Muscle of leg (tissue), 11 donors: ENCODE data around the gene MAD1L1. TPM values are rescaled to one million over a fixed set of nuclear protein-coding genes. Genes with fewer than 3 reads are reported as not detected.

ENCODE experiments used
- DNase-seq: peaks from one replicate; pipeline ENCODE4 v3.0.0; 2013
- H3K27ac ChIP-seq: one replicate; pipeline ENCODE4 v1.5.1; 2013; ENCODE audit warnings: mild to moderate bottlenecking, low read length, control low read depth
- H3K27me3 ChIP-seq: one replicate; pipeline ENCODE4 v1.6.1; 2013; ENCODE audit warnings: low read length; ENCODE audit not compliant: control insufficient read depth, insufficient read depth
- H3K36me3 ChIP-seq: one replicate; pipeline ENCODE4 v1.6.1; 2013; ENCODE audit warnings: low read length; ENCODE audit not compliant: control insufficient read depth, insufficient read depth
- H3K4me1 ChIP-seq: one replicate; pipeline ENCODE4 v1.6.1; 2013; ENCODE audit warnings: low read length; ENCODE audit not compliant: control insufficient read depth, insufficient read depth
- H3K4me3 ChIP-seq: one replicate; pipeline ENCODE4 v1.5.1; 2013; ENCODE audit warnings: low read length, control low read depth
- H3K9me3 ChIP-seq: replicated peaks from 2 replicates; pipeline ENCODE4 v1.6.1; 2013; ENCODE audit warnings: low read depth, low read length; ENCODE audit not compliant: control insufficient read depth
- WGBS: methylation state at CpG from one replicate; pipeline ENCODE4 v1.1.5; 2013; ENCODE audit warnings: missing lambda C conversion rate; ENCODE audit not compliant: insufficient coverage; 5-methylcytosine and 5-hydroxymethylcytosine counted together
- polyA plus RNA-seq, 8 donors: library from polyadenylated mRNA; unstranded; fragments of 120-200 nt; gene quantifications; one replicate each; pipeline versions ENCODE4 v1.2.1 to v1.2.3, GENCODE V29; 2013; ENCODE audit warnings: inconsistent platforms in 1 of 8, low replicate concordance in 1 of 8; ENCODE audit not compliant: insufficient read length in 8 of 8, insufficient read depth in 1 of 8
- total RNA-seq: library from RNA; stranded (reverse); fragments of 120-200 nt; gene quantifications from one replicate; pipeline ENCODE4 v1.2.4, GENCODE V29; 2013

Gene MAD1L1
- total and polyA plus RNA-seq, 9 donors: 19.1 to 38.7 (median 21.8) TPM

DNA sequence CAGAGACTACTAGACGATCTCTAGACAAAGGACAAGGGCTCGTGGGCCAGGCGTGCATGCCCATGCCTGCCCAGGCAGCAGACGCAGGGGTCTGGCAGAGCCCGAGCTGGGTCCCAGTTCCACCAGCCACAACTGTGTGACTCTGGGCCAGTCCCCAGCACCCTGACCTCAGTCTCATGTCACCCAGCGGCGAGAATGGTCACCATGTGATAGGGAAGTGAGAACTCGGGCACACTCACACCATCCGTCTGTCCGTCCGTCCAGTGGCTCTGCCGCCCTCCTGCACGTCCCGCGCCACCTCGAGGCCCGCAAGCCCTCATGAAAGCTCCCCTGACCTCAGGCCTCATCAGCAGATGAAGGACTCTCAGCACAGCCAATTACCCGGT lies 282.7 kb downstream of the MAD1L1 start:
- WGBS: 88% methylated on average over 16 of the region's 18 CpGs

DNA sequence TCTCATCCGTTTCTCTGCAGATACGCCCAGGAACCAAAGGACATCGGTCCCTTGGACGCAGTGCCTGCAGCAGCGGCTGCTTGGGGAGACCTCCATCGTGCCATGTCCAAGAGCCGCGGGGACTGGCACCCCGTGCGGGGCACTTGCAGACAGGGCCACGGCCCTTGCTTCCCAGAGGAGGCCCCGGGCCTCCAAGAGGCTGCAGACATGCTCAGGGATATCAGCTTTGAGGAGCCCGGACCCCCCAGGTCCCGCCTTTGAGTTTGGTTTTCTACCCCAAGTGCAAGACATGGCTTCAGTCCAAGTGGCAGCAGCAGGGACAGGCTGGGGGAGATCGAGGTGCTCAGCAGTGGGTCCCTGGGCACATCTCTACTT lies 283.1 kb downstream of the MAD1L1 start:
- H3K9me3 ChIP-seq: no peaks in the 10 kb centered on the region
- DNase-seq: no peak
- H3K4me1 ChIP-seq: peaks cover 15% of the 10 kb centered on the region
- no peaks in the 10 kb centered on the region for H3K36me3 ChIP-seq
- no peaks in the 10 kb centered on the region for H3K27me3 ChIP-seq
- no peak overlapping the region for H3K27ac ChIP-seq
- WGBS: 81% methylated on average over 15 of the region's 15 CpGs
- H3K4me3 ChIP-seq: no peak overlapping the region

More for the DNA sequence above, 282.7 kb downstream of the MAD1L1 start:
- no peak overlapping the region for H3K4me3 ChIP-seq
- H3K27ac ChIP-seq: no peak overlapping the region
- H3K27me3 ChIP-seq: no peaks in the 10 kb centered on the region
- no peak for DNase-seq
- H3K4me1 ChIP-seq: peaks cover 15% of the 10 kb centered on the region
- no peaks in the 10 kb centered on the region for H3K36me3 ChIP-seq
- no peaks in the 10 kb centered on the region for H3K9me3 ChIP-seq

DNA sequence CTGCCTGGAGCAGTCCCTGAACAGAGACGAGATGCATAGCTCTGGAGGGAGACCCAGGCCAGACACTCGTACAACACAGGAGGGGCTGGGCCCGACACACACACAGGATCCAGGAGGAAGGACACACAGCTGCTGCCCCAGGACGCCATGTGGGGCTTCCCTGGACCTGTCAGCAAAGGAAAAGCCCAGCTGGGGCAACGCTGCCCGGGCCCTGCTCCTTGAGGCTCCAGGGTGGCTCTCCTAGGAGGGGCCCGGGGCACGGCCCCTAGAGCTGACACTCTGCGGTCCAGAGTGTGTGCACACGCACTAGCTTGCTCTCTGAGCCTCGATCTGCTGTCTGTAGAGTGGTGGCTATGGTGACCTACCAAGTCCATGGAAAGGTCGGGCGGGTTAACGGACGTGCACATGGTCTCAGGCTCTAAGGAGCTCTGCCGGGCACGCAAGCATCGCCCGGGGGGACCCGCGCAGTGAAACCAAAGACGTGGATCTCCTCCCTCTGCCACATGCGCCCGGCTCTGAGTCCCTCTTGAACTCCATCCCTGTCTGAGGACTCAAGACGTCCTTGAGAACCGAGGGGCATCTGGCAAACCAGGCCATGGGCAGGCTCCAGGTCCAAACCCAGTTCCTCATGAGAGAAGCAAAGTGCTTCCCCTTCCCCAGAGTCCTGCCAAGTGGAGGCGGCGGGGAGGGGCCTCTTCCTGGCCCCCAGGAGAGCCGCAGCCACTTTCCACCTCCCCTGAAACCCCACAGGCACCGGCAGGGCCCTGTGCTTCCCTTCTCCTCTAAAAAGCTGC lies 283.7 kb downstream of the MAD1L1 start:
- peaks cover 15% of the 10 kb centered on the region for H3K4me1 ChIP-seq
- no peaks in the 10 kb centered on the region for H3K36me3 ChIP-seq
- no peaks in the 10 kb centered on the region for H3K9me3 ChIP-seq
- no peak overlapping the region for H3K4me3 ChIP-seq
- no peak for DNase-seq
- H3K27ac ChIP-seq: no peak overlapping the region
- WGBS: 82% methylated on average over 29 of the region's 30 CpGs
- H3K27me3 ChIP-seq: no peaks in the 10 kb centered on the region

DNA sequence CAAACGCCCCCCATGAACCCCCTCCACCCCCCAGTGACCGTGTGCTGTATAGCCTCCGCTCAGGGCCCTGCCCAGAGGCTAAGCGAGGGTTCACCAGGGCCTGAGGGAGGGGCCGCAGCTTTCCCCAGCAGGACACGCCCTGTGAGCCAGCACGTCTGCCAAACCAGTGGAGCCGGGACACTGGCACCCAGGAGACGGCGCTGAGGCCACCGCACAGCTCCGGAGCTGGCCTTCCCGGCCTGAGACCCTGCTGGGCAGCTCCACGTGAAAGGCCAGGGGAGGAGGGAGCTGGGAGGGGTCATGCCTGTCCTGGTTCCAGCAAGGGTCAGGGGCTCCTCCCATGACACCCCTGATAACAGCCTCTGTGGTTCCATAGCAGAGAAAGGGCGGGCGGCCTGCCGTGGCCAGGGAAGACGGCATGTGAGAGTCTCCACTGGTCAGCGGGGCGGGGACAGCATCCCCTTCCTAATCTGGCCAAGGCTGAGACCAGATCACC lies 284.4 kb downstream of the MAD1L1 start:
- DNase-seq: no peak
- H3K9me3 ChIP-seq: no peaks in the 10 kb centered on the region
- H3K27ac ChIP-seq: no peak overlapping the region
- H3K36me3 ChIP-seq: no peaks in the 10 kb centered on the region
- H3K4me3 ChIP-seq: no peak overlapping the region
- peaks cover 15% of the 10 kb centered on the region for H3K4me1 ChIP-seq
- H3K27me3 ChIP-seq: no peaks in the 10 kb centered on the region
- 73% methylated on average over 20 of the region's 20 CpGs for WGBS

DNA sequence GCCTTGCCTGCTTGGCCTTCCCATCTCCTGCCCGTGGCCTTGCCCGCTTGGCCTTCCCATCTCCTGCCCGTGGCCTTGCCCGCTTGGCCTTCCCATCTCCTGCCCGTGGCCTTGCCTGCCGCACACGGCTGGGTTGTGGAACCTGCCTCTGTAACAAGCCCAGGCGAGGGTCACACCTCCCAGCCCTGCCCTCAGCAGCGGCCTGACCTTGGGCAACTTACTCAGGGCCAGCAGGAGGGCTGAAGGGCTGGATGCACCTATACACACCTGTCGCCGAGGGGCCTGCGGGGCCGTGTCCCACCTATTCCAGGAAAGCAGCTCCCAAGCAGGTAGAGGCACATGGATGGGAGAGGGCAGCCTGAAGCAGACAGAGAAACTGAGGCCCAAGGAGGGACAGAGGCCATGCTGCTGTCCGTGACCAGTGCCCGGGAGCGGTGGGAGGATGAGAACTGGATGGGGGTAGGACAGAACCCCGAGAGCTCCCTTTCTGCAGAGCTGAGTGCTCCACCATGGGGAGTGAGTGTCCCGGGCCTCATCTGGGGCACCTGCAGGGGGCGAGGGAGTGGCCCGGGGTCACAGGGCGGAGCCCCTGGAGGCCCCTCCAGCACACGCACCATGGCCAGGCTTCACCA lies 285.0 kb downstream of the MAD1L1 start:
- Histone ChIP-seq H3K27me3 (no peaks in the 10 kb centered on the region), H3K36me3 (no peaks in the 10 kb centered on the region), H3K27ac (no peak overlapping the region), H3K9me3 (no peaks in the 10 kb centered on the region), H3K4me1 (peaks cover 18% of the 10 kb centered on the region), H3K4me3 (no peak overlapping the region)
- 90% methylated on average over 17 of the region's 22 CpGs for WGBS
- DNase-seq: no peak

DNA sequence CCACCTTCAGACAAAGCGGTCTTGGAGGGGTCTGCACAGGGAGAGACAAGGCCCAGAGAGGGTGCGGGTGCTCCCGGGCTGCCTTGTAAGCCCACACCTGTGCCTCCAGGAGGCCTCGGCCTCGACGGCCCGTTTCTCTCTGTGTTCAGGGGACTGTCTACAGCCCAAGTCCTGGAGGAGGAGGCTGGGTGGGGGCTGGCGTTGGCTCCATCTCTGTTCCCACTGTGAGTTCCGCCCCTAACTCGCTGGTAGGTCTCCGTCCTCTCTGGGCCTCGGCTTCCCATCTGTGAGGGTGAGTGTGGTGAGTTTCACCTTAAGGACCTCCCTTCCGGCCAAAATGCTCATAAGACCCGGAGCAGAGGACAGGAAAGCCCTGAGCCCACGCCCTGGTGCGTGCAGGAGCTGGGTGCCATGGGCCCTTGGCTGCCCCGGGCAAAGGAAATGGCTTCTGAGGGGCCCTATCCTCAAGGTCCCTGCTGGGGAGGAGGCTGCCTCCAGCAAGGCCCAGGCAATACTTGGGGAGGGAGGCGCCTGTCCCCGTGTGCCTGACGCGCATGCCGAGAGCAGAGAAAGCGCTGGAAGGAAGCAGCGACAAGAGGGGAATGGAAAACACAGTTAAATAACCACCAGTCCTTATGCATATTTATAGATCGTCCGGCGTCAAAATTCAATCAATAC lies 285.8 kb downstream of the MAD1L1 start:
- no peak overlapping the region for H3K27ac ChIP-seq
- no peak overlapping the region for H3K4me3 ChIP-seq
- peaks cover 26% of the 10 kb centered on the region for H3K4me1 ChIP-seq
- no peaks in the 10 kb centered on the region for H3K9me3 ChIP-seq
- DNase-seq: no peak
- WGBS: 91% methylated on average over 15 of the region's 27 CpGs
- H3K36me3 ChIP-seq: no peaks in the 10 kb centered on the region
- no peaks in the 10 kb centered on the region for H3K27me3 ChIP-seq

DNA sequence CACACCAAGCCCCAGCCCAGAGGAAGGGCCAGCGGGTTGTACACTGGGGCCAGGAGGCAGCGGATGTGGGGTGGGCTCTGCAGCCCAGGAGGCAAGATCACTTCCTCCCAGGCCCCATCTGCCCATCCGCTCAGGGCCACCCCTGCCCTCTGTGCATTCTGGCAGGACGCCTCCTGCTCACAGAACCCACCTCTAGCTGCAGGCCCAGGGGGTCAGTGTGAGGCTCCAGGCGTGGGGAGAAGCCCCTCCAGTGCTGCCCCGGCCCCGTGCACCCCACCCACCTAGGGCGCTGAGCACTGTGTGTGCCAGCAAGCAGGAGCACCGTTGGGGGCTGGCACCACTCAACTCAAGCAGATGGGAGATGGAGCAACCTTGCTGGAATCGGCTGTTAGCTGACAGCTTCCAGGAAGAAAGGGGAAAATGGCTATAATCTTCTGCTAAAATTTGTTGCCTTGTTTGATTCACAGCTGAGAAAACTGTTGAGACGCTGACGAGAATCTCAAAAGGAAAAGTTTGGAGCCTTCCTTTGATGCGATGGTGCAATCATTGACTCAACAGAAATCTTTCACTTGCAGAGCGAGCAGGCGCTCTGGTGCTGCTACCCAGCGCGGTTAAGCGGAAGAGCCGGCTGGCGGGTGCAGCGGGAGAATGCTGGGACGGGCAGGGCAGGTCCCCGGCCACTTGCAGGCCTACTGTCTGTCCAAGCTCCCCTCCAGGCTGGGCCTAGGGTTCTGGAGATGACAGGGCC lies 286.5 kb downstream of the MAD1L1 start:
- Histone ChIP-seq H3K27ac (no peak overlapping the region), H3K36me3 (no peaks in the 10 kb centered on the region), H3K27me3 (no peaks in the 10 kb centered on the region), H3K4me1 (peaks cover 28% of the 10 kb centered on the region), H3K4me3 (no peak overlapping the region), H3K9me3 (no peaks in the 10 kb centered on the region)
- no peak for DNase-seq
- WGBS: 89% methylated on average over 22 of the region's 23 CpGs

DNA sequence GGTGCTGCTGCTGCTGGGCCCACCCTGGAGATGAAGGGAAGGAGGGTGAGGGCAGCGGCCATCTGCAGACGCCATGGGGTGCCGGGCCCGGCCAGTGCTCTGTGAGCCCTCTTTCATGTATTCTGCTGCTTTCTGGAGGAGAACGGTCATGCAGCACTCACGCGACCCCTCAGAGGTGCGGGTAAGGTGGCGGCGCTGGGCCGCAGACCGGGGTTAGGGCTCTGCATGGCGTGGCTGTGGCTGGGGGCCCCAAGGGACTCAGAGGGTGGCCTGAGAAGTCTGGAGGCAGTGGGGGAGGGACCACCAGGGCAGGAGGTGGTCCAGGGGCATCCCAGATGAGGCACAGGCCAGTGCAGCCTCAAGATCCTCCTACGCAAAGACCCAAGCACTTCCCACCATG lies 287.2 kb downstream of the MAD1L1 start:
- no peak overlapping the region for H3K4me3 ChIP-seq
- H3K27me3 ChIP-seq: no peaks in the 10 kb centered on the region
- 74% methylated on average over 10 of the region's 14 CpGs for WGBS
- no peak for DNase-seq
- no peaks in the 10 kb centered on the region for H3K9me3 ChIP-seq
- peaks cover 28% of the 10 kb centered on the region for H3K4me1 ChIP-seq
- no peak overlapping the region for H3K27ac ChIP-seq
- H3K36me3 ChIP-seq: no peaks in the 10 kb centered on the region

DNA sequence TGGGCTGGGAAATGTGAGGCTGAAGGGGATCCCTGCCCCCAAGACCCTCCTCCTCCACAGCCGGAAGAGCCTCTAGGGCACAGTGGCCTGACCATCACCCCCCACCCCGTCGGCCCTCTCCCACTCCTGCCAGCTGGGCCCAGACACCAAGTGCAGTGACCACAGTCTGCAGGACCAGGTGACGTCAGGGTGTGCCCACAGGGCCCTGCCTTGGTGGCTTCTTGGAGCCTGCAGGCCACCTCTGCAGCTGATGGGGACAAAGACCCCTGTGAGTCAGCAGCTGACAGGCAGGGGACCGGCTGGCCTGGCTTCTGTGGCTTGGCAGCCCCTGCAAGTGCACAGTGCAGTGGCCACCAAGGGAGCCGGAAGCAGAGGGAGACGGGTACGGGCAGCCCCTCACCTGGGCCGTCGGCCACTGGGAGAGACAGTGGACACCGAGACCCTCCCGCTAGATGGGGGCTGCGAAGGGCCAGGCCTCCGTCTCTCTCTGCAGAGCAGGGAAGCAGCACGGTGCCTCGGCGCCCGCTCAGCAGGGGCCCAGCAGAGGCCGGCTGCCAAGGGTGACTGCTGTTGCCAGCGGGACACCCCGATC lies 288.0 kb downstream of the MAD1L1 start:
- Histone ChIP-seq H3K36me3 (no peaks in the 10 kb centered on the region), H3K27ac (no peak overlapping the region), H3K27me3 (no peaks in the 10 kb centered on the region), H3K9me3 (no peaks in the 10 kb centered on the region), H3K4me1 (peaks cover 32% of the 10 kb centered on the region), H3K4me3 (no peak overlapping the region)
- 93% methylated on average over 16 of the region's 21 CpGs for WGBS
- no peak for DNase-seq
